ENCODE results near the gene FNDC3B.

The FNDC3B gene

DNA sequence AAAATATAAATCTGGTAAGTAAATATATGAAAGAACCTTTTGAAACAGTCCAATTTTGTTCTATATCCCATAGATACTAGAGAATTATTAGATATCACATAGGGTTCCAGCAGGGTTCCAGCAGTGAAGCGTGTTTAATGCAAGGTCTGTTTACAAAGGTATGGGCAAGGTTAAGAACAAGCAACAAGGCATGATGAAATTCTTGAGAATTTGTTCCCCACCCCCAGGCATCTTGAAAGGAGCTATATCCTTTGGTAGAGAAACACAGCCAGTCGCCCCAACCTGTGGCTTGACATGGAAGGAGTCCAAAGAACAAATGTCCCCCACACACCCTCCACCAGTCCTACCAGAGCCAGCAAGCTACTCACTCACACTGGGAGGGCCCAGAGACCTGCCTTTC lies 18.6 kb upstream of the FNDC3B start:
- no peak for DNase-seq
- no peaks in the 10 kb centered on the region for H3K27me3 Mint-ChIP-seq
- H3K4me1 Mint-ChIP-seq (ENCODE audit: low read depth): no peaks in the 10 kb centered on the region
- H3K4me3 Mint-ChIP-seq: no peak overlapping the region
- no peaks in the 10 kb centered on the region for H3K36me3 Mint-ChIP-seq (ENCODE audit: low read depth)
- H3K27ac Mint-ChIP-seq: no peak overlapping the region
- H3K9me3 Mint-ChIP-seq: no peaks in the 10 kb centered on the region

DNA sequence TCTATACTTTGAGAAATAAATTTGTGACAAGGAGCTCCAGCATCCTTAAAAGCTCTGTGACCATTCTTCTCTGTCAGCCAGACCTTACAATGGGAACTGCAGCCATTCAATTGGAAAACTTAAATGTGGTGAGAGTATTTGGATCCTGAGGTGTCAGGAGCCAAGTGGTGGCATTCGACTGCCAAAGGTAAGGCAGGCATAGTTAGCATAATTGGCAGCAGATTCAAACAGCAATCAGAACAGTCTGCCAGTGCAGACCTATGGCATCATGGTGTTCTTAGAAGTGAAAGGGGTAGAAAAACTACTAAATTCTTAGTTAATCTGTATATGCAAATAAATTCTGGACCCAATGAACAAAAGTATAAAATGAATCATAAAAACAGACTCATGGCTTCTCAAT lies 18.2 kb upstream of the FNDC3B start:
- no peaks in the 10 kb centered on the region for H3K36me3 Mint-ChIP-seq (ENCODE audit: low read depth)

DNA sequence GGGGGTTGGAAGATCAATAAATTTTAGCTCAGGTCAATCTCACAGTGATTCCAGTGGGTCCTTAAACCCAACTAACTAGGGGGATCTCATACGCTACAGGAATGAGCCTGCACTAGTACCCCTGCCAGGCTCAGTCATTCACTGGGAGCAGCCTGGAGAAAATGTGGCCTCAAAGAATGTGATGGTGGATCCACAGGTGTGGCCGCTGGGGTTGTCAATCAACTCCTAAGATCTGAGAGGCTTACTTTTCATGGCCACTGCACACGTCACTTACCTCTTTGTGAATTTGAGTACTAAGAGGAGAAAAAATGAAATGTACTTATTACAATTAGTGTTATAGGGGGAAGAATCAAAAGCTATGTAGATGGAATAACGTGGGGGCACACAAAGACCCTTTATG lies 17.5 kb upstream of the FNDC3B start:
- no peak for DNase-seq
- no peak overlapping the region for H3K27ac Mint-ChIP-seq
- H3K27me3 Mint-ChIP-seq: no peaks in the 10 kb centered on the region
- H3K4me1 Mint-ChIP-seq (ENCODE audit: low read depth): no peaks in the 10 kb centered on the region
- no peaks in the 10 kb centered on the region for H3K36me3 Mint-ChIP-seq (ENCODE audit: low read depth)
- no peaks in the 10 kb centered on the region for H3K9me3 Mint-ChIP-seq
- H3K4me3 Mint-ChIP-seq: no peak overlapping the region

More for the DNA sequence above, 18.2 kb upstream of the FNDC3B start:
- H3K4me1 Mint-ChIP-seq (ENCODE audit: low read depth): no peaks in the 10 kb centered on the region
- no peak overlapping the region for H3K4me3 Mint-ChIP-seq
- no peak for DNase-seq
- H3K27me3 Mint-ChIP-seq: no peaks in the 10 kb centered on the region
- no peaks in the 10 kb centered on the region for H3K9me3 Mint-ChIP-seq
- H3K27ac Mint-ChIP-seq: no peak overlapping the region

DNA sequence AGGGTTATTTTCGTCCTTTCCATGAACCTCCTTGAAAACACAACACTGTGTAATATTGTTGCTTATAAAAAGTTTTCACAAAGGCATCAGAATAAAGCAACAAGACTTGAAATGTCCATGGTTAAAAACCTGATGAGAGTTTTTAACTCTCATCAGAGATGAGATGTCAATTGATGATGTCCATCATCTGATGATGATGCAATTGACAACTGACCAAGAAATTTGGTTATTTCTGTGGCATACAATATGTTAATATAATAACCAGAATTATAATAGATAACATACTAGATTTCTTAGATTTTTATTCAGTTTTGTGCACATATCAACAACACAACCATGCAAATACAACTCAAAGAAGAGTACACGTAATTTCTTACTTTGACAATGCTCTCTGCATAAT lies 15.5 kb upstream of the FNDC3B start:
- DNase-seq: no peak
- no peaks in the 10 kb centered on the region for H3K4me1 Mint-ChIP-seq (ENCODE audit: low read depth)
- H3K27ac Mint-ChIP-seq: no peak overlapping the region
- no peak overlapping the region for H3K4me3 Mint-ChIP-seq
- H3K36me3 Mint-ChIP-seq (ENCODE audit: low read depth): no peaks in the 10 kb centered on the region
- H3K27me3 Mint-ChIP-seq: no peaks in the 10 kb centered on the region
- no peaks in the 10 kb centered on the region for H3K9me3 Mint-ChIP-seq

DNA sequence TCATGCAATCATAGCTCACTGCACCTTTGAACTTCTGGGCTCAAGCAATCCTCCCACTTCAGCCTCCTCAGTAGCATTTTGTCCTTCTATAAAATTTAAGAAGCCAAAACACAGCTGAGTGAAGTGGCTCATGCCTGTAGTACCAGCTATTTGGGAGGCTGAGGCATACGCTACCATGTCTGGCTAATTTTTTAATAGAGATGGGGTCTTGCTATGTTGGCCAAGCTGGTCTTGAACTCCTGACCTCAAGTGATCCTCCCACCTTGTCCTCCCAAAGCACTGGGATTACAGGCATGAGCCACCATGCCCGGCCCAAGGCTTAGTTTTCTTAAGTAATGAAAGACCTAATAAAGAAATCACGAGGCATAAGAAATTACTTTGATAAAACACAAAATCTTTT lies 14.7 kb upstream of the FNDC3B start:
- H3K4me3 Mint-ChIP-seq: no peak overlapping the region
- no peak overlapping the region for H3K27ac Mint-ChIP-seq
- no peak for DNase-seq
- H3K27me3 Mint-ChIP-seq: no peaks in the 10 kb centered on the region
- H3K9me3 Mint-ChIP-seq: no peaks in the 10 kb centered on the region
- no peaks in the 10 kb centered on the region for H3K36me3 Mint-ChIP-seq (ENCODE audit: low read depth)
- no peaks in the 10 kb centered on the region for H3K4me1 Mint-ChIP-seq (ENCODE audit: low read depth)

DNA sequence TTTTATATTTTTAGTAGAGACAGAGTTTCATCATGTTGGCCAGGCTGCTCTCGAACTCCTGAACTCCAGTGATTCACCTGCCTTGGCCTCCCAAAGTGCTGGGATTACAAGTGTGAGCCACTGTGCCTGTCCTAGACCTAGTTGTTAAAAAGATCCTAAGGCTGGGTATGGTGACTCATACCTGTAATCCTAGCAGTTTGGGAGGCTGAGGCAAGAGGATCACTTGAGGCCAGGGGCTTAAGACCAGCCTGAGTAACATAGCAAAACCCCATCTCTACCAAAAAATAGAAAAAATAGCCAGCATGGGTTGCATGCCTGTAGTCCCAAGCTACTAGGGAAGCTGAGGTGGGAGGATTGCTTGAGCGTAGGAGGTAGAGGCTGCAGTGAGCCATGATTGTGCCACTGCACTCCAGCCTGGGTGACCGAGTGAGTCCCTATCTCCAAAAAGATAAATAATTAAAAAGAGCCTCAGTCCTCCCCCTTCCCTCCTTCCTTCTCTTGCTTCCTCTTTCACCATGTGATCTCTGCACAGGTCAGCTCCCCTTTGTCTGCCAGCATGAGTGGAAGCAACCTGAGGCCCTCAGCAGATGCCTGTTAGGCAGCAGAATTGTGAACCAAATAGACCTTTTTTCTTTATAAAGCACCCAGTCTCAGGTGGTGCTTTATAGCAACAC lies 9.8 kb upstream of the FNDC3B start:
- Mint-ChIP-seq H3K27ac (no peak overlapping the region), H3K4me1 (ENCODE audit: low read depth) (no peaks in the 10 kb centered on the region), H3K9me3 (no peaks in the 10 kb centered on the region), H3K4me3 (no peak overlapping the region), H3K27me3 (no peaks in the 10 kb centered on the region), H3K36me3 (ENCODE audit: low read depth) (no peaks in the 10 kb centered on the region)
- DNase-seq: no peak

DNA sequence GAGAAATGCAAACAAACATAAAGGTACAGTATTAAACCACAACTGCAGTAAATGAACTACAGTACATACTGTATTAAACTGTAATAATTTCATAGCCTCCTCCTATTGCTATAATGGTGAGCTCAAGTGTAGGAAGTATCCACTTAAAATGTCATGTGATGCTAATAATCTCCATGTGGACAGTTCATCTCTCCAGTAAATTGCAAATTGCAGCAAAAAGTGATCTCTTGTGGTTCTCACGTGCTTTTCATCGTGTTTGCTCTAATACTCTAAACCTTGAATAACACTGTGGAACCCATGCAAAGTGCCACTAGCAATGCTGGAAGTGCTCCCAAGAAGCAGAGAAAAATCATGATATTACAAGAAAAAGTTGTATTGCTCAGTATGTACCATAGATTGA lies 9.2 kb upstream of the FNDC3B start:
- no peak overlapping the region for H3K27ac Mint-ChIP-seq
- no peaks in the 10 kb centered on the region for H3K36me3 Mint-ChIP-seq (ENCODE audit: low read depth)
- no peaks in the 10 kb centered on the region for H3K27me3 Mint-ChIP-seq
- H3K4me3 Mint-ChIP-seq: no peak overlapping the region
- peaks cover 3% of the 10 kb centered on the region for H3K4me1 Mint-ChIP-seq (ENCODE audit: low read depth)
- H3K9me3 Mint-ChIP-seq: no peaks in the 10 kb centered on the region
- DNase-seq: no peak

DNA sequence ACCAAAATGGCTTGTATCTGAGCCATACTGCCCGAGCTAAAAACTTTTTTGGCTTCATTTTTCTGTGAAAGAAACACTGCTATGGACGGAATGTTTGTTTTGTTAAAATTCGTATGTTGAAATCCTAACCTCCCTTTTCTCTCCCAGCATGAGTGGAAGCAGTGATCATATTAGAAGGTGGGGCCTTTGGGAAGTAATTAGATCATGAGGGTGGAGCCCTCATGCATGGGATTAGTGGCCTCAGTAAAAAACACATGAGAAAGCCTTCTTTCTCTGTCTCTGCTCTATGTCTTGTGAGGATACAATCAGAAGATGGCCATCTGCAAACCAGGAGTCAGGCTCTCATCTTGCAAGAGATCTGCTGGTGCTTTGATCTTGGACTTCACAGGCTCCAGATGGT lies 7.4 kb upstream of the FNDC3B start:
- no peak for DNase-seq
- no peak overlapping the region for H3K4me3 Mint-ChIP-seq
- H3K9me3 Mint-ChIP-seq: no peaks in the 10 kb centered on the region
- no peaks in the 10 kb centered on the region for H3K27me3 Mint-ChIP-seq
- H3K27ac Mint-ChIP-seq: no peak overlapping the region
- no peaks in the 10 kb centered on the region for H3K36me3 Mint-ChIP-seq (ENCODE audit: low read depth)
- peaks cover 11% of the 10 kb centered on the region for H3K4me1 Mint-ChIP-seq (ENCODE audit: low read depth)

DNA sequence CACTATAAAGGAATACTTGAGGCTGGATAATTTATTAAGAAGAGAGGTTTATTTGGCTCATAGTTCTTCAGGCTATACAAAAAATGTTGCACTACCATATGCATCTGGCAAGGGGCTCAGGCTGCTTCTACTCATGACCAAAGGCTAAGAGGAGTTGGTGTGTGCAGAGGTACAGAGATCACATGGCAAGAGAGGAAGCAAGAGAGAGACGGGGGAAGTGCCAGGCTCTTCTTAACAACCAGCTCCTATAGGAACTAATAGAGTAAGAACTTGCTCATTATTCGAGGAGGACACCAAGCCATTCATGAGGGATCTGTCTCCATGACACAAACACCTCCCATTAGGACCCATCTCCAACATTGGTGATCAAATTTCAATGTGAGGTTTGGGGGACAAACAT lies 6.0 kb upstream of the FNDC3B start:
- Mint-ChIP-seq H3K27ac (no peak overlapping the region), H3K36me3 (ENCODE audit: low read depth) (no peaks in the 10 kb centered on the region), H3K4me1 (ENCODE audit: low read depth) (peaks cover 15% of the 10 kb centered on the region), H3K4me3 (no peak overlapping the region), H3K27me3 (no peaks in the 10 kb centered on the region), H3K9me3 (no peaks in the 10 kb centered on the region)
- DNase-seq: no peak

DNA sequence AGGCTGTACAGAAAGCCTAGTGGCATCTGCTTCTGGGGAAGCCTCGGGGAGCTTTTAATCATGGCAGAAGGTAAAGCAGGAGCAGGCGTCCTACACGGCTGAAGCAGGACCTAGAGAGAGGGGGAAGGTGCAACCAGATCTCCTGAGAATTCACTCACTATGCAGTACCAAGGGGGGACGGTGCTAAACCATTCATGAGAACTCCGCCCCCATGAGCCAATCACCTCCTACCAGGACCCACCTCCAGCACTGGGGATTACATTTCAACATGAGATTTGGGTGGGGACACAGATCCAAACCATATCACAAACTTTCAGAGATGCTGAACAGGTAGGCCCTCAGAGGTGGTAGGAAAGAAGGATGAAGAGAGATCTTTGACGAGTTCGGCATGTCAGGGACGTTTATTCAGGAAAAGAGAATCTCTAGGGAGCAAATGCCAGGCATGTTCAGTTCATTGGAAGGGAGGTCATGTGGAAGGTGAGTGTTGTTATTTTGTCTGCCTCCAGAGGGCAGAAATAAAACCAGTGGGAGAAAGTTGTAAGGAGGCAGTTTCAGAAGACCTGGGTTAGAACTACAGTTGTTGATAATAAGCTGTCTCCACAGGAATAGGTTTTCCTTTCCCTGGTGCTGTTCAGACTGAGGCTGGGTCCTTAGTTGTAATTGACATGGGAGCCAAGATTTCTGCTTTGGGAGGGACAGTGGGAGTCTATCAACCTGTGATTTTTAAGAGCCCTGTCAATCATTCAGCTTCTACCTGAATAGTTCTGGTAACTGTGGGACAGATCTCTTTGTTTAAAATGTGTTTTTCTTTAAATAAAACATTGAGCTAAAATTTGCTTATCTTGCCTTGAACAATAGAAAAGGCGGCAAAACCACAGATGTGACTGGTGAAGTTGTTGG lies 4.3 kb upstream of the FNDC3B start:
- Mint-ChIP-seq H3K4me1 (ENCODE audit: low read depth) (peaks cover 24% of the 10 kb centered on the region), H3K4me3 (no peak overlapping the region), H3K27me3 (no peaks in the 10 kb centered on the region), H3K36me3 (ENCODE audit: low read depth) (peaks cover 2% of the 10 kb centered on the region), H3K9me3 (no peaks in the 10 kb centered on the region), H3K27ac (no peak overlapping the region)
- DNase-seq: no peak

DNA sequence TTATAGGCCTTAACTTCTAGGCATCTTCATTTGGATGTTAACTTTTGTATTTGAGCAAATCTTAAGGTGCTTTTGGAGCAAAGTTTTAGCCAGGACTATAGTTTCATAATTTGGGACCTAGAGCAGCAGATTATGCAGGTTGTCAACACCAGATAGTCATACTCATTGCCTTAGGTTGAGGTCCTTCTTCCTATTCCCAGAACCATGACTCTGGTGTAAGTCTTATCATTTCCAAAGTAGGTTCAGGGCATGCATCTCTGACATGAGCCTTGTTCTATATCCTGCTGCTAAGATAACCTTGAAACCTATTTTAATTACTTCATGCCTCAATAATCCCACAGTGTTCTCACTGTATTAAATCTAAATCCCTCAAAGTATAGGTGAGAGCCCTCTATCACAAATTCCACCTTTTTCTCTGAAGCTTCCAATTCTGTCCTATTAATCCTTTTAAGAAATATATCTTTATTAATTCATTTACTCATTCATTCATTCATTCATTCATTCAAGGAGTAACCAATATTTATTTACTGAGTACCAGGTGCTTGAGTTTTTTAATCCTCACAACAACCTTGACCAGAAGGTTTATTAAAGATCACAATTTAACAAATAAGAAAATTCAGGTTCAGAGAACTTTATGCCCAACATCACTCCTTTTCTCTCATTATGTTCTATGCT lies 2.7 kb upstream of the FNDC3B start:
- DNase-seq: no peak
- no peaks in the 10 kb centered on the region for H3K9me3 Mint-ChIP-seq
- H3K4me1 Mint-ChIP-seq (ENCODE audit: low read depth): peaks cover 32% of the 10 kb centered on the region
- H3K4me3 Mint-ChIP-seq: no peak overlapping the region
- no peak overlapping the region for H3K27ac Mint-ChIP-seq
- H3K36me3 Mint-ChIP-seq (ENCODE audit: low read depth): peaks cover 2% of the 10 kb centered on the region
- no peaks in the 10 kb centered on the region for H3K27me3 Mint-ChIP-seq

DNA sequence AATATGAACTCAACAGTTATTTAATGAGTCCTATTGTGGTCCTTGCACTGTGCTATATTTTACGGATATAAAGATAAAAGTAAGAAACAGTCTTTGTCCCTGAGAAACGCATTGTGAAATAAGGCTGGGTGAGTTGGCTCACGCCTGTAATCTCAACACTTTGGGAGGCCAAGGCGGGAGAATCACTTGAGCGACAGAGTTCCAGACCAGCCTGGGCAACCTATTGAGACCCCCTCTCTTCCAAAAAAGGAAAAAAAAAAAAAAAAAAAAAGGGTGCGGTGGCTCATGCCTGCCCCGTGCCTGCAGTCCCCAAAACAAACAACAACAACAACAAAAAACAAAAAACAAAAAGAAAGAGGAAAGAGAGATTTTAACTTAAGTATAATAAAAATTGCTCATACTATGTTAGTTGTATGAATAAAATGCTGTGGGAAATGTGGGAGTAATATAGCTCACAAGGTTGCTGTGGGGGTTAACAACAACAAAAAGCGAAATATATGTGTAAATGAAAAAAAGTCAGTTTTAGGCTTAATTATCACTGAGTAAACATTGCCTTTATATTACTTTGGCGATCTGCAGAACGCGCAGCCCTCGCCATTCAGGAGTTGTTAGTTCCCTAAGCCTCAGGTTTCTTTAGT lies 461 bp upstream of the FNDC3B start:
- H3K4me1 Mint-ChIP-seq (ENCODE audit: low read depth): peaks cover 40% of the 10 kb centered on the region
- no peaks in the 10 kb centered on the region for H3K9me3 Mint-ChIP-seq
- H3K4me3 Mint-ChIP-seq: peak overlapping the region; percentile 89
- peaks cover 8% of the 10 kb centered on the region for H3K36me3 Mint-ChIP-seq (ENCODE audit: low read depth)
- H3K27ac Mint-ChIP-seq: peak overlapping the region; percentile 97
- no peak for DNase-seq
- no peaks in the 10 kb centered on the region for H3K27me3 Mint-ChIP-seq

DNA sequence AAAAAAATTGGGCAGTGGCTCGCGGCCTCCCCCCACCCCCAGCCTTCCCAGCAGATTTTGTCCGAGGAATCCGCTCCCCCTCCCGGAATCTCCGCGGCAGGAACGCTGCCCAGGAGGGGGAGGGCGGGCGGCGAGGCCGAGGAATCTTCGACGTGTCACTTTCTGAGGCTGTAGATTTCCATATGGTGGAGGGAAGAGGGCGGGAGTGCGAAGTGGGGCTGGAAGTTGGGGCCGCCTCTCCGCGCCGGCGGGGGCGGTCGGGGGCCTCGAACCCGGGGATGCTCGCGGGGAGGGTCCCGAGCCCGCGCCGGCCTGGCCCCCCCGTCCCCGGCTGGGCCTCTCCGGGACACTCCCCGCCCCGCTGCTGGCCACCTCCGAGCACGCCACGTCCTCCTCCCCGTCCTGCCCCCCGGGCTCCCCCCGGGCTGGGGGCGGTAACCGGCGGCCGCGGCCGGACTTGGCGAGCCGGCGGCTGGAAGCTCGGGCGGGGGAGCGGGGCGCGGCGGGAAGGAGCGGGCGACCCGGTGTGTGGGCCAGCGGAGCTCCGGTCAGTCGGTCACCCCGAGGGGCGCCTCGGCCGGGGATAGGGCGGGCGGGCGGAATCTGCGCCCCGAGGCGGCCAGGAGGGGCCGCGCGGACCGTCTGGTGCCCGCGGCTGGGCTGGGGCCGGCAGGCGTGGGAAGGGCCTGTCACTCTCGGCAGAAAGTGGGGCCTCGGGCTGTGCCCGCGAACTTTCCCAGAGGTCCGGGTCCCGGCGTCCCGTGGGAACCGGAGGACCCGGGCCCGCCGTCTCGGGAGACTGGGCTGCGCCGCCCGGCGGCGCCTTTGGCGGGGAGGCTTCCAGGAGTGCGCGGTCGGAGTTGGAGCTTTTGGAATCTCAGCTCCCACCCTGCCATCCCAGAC lies 951 bp downstream of the FNDC3B start:
- H3K9me3 Mint-ChIP-seq: no peaks in the 10 kb centered on the region
- peak overlapping the region; percentile 97 for H3K27ac Mint-ChIP-seq
- peaks cover 47% of the 10 kb centered on the region for H3K4me1 Mint-ChIP-seq (ENCODE audit: low read depth)
- peak overlapping the region; percentile 89 for H3K4me3 Mint-ChIP-seq
- DNase-seq: peak; percentile 63
- peaks cover 8% of the 10 kb centered on the region for H3K36me3 Mint-ChIP-seq (ENCODE audit: low read depth)
- no peaks in the 10 kb centered on the region for H3K27me3 Mint-ChIP-seq
